ENCODE data around the gene SCGB3A1.

SCGB3A1 gene

DNA sequence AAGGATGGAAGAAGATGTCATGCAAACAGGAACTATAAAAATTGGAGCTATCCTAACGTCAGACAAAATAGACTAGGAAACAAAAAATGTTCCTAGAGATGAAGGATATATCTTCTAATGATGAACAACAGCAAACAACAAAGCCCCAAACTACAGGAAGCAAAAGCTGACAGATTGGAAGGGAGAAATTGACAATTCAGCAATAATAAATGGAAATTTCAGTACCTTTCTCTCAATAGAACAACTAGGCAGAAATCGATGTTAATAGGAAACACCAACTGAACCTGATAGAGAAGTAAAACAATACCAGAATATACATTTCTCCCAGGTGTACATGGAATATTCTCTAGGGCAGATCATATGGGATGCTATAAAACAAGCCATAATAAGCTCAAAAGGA lies 7.6 kb downstream of the SCGB3A1 start:
- DNase-seq = no peak

DNA sequence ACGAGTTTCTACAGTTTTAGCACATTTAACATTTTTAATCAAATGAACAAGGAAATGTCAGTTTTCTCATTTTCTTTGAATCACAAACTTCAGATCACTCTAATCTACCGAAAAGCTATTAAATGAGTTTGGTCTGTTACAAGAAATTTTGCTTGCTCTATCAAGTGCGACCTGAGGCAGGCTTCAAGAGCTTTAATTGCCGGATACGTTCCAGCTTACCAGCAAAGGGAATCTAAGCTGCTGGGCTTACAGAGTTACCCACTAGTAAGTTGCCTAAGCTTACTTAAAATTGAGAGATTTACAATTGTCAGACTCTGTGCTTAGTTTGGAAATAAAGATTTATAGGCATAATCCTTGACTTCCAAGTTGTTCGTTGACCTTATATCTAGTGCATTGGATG lies 10.6 kb downstream of the SCGB3A1 start:
- no peak for DNase-seq

DNA sequence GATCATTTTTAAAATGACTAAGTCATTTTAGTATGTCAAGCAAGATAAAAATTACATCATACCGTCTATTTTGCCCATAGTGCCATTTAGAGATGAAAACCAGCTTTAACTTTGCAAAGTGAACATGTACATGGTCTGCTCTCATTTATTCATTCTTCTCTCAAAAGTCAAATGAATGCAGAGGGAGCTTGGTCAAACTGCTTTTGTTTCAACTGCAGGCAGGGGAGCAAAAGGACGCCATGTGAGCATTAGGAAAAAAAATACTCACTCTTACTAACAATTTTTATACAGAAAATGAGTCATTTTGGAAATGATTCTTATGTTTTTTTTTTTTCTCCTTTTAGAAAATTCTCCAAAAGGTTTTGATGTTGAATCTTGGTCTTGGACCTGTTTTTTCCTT lies 15.7 kb downstream of the SCGB3A1 start:
- no peak for DNase-seq

DNA sequence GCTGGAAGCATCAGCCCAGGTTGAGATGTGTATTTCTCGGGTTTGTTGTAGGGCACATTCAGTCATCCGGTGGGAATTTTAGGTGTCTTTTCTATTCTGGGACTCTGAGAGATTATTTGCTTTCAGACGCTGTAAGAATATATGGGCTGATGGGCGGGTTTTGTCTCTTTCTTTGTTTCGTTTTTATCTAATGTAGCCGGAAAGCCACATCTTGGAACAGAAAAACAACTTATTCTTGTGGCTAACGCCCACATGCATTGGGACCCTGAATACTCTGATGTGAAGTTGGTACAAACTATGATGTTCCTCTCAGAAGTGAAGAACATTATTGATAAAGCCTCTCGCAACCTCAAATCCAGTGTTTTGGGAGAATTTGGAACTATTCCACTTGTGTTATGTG lies 22.4 kb downstream of the SCGB3A1 start:
- DNase-seq = no peak

GRCh38 chr5:180563994-180564393 lies 27.3 kb downstream of the SCGB3A1 start:
- peak in 1 of 2 donors; percentile 20 for DNase-seq

- no peak for DNase-seq
Measured at GRCh38 chr5:180558232-180558631, 33.1 kb downstream of the SCGB3A1 start.

- DNase-seq = no peak
Measured at GRCh38 chr5:180557217-180557809, 34.0 kb downstream of the SCGB3A1 start.

DNA sequence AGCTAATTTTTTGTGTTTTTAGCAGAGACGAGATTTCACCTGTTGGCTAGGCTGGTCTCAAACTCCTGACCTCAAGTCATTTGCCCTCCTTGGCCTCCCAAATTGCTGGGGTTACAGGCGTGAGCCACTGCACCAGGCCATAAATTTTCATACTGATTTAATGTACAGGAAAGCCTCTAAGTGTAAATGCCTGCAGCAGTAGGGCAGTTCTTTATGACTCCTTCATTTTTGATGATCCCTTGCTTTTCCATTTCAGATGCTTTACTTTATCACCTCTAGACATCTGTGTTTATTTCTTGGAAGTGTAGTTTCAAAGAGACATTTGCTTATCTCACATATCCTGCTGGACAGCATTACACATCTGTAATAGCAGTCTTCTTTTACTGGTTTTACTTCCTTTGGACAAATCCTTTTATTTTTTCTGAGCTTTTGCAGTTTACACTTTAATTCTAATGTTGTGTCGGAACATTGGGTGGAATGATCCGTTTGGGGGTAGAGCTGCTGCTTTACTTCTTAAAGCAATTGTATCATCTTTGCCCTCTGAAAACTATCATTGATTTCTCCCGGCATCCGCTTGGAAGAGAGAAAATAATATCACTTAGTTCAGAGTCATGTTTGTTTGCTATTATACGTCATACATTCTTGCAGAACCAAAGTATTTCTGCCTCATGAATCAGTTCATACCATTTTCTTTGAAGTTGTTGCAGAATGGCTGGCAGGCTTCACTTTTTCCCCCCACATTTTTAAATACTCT lies 36.0 kb downstream of the SCGB3A1 start:
- no peak for DNase-seq

GRCh38 chr5:180553530-180553929 lies 37.8 kb downstream of the SCGB3A1 start:
- no peak for DNase-seq

GRCh38 chr5:180548563-180548962 lies 42.7 kb downstream of the SCGB3A1 start:
- no peak for DNase-seq

DNA sequence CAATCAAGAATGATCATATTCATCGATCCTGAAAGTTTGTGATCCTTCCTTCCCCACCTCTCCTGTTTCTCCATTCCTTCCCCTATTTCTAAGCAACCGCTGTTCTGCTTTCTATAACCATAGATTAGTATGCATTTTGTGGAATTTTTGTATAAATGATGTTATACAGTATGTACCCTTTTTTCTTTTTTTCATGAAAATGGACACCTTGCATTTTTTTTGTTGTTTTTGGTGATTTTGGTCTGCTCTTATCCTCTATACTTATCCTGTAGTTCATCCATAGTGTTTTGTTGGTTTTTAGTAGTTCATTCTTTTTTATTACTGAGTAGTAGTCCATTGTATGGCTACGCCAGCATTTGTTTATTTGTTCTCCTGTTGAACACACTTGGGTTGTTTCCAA lies 46.1 kb downstream of the SCGB3A1 start:
- DNase-seq = no peak

GRCh38 chr5:180541710-180542109 lies 49.6 kb downstream of the SCGB3A1 start:
- DNase-seq = no peak

Measured in stimulated activated CD4-positive, alpha-beta T cell treated with anti-CD3 and anti-CD28 coated beads, Interleukin-2, amount 100 ng/mL, for 24 hours (primary cell).